ENCODE data around the gene PRDM2.

DNA sequence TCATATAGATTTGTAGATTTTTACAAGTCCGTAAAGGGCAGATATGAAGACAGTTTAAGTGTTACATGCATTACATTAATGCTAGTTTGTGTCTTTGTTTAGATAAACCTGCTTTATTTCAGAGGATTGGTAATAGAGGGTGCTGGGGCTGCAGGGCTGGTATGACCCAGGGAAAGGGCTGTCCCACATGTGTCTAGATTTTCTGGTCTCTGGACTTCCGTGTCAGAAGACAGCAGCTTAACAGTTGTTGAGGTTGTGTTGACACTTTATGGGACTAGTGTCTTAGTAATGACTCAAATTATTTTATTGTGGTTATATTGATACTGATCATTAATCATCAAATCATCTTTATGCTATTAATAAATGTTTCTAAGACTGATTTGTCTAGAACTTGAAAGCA, 10.1 kb downstream of the PRDM2 start:
- no peak for TF ChIP-seq POLR2A (IDR thresholded peaks at IDR 0.05)
- TF ChIP-seq, protein P1, sequence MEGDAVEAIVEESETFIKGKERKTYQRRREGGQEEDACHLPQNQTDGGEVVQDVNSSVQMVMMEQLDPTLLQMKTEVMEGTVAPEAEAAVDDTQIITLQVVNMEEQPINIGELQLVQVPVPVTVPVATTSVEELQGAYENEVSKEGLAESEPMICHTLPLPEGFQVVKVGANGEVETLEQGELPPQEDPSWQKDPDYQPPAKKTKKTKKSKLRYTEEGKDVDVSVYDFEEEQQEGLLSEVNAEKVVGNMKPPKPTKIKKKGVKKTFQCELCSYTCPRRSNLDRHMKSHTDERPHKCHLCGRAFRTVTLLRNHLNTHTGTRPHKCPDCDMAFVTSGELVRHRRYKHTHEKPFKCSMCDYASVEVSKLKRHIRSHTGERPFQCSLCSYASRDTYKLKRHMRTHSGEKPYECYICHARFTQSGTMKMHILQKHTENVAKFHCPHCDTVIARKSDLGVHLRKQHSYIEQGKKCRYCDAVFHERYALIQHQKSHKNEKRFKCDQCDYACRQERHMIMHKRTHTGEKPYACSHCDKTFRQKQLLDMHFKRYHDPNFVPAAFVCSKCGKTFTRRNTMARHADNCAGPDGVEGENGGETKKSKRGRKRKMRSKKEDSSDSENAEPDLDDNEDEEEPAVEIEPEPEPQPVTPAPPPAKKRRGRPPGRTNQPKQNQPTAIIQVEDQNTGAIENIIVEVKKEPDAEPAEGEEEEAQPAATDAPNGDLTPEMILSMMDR (IDR thresholded peaks at IDR 0.05): no peak

Data from Peyer's patch (tissue), 4 donors.